GM12878 (cell line): ENCODE data around the gene AFAP1.

Source experiments
- ELK1 ChIP-seq: IDR thresholded peaks from 2 replicates; pipeline ENCODE4 v1.6.1; 2012; ENCODE audit warnings: low read depth, low read length, improper control_type of control experiment
- ETV6 ChIP-seq, 2 experiments: fragments of 450-650 bp in 1 of 2; IDR thresholded peaks in 1 of 2; conservative IDR thresholded peaks in 1 of 2; 2 replicates each; pipeline ENCODE4 v1.6.1; 2014; ENCODE audit warnings: antibody characterized with exemption in 1 of 2, borderline replicate concordance in 1 of 2, low read depth in 1 of 2, mild to moderate bottlenecking in 1 of 2, moderate library complexity in 1 of 2
- HCFC1 ChIP-seq: fragments of 150-350 bp; IDR thresholded peaks from 2 replicates; pipeline ENCODE4 v1.6.1; 2014; ENCODE audit warnings: low read length
- JUND ChIP-seq: IDR thresholded peaks from 2 replicates; pipeline ENCODE4 v1.6.1; 2012; ENCODE audit warnings: low read depth, mild to moderate bottlenecking, low read length, improper control_type of control experiment, moderate library complexity
- POLR2A ChIP-seq: IDR thresholded peaks from 2 replicates; pipeline ENCODE4 v1.6.1; 2011; ENCODE audit warnings: low read depth, mild to moderate bottlenecking, low read length

GRCh38 chr4:7768736-7769135, 170.9 kb downstream of the AFAP1 start:
- no peak for TF ChIP-seq POLR2A
- no peak for TF ChIP-seq JUND
- TF ChIP-seq ETV6 (conservative IDR thresholded peaks at IDR 0.05 in 1 of 2, IDR thresholded peaks at IDR 0.05 in 1 of 2; ENCODE audit: borderline replicate concordance in 1 of 2, low read depth in 1 of 2) = no peak
- TF ChIP-seq HCFC1 = no peak
- TF ChIP-seq ELK1 = no peak
